ENCODE measurements around the gene LMBR1.

Gene LMBR1

GRCh38 chr7:156840134-156840533, 52.8 kb downstream of the LMBR1 start:
- ChIA-PET CTCF (no interaction called here), POLR2A (no interaction called here)
- no peak for TF ChIP-seq CTCF (IDR thresholded peaks at IDR 0.05; ENCODE audit: insufficient read depth, low read length, missing control alignments)
- H3K4me3 ChIP-seq (ENCODE audit: low read depth, low read length) = no peak overlapping the region
- DNase-seq (ENCODE audit: low read depth, low spot score) = no peak

GRCh38 chr7:156836443-156836842, 56.5 kb downstream of the LMBR1 start:
- ChIA-PET CTCF (no interaction called here), POLR2A (no interaction called here)
- no peak for TF ChIP-seq CTCF (IDR thresholded peaks at IDR 0.05; ENCODE audit: insufficient read depth, low read length, missing control alignments)
- no peak for DNase-seq (ENCODE audit: low read depth, low spot score)
- no peak overlapping the region for H3K4me3 ChIP-seq (ENCODE audit: low read depth, low read length)

- H3K4me3 ChIP-seq (ENCODE audit: low read depth, low read length) = no peak overlapping the region
- TF ChIP-seq CTCF (IDR thresholded peaks at IDR 0.05; ENCODE audit: insufficient read depth, low read length, missing control alignments) = no peak
- POLR2A ChIA-PET = no interaction called here
- CTCF ChIA-PET = no interaction called here
- no peak for DNase-seq (ENCODE audit: low read depth, low spot score)
These were observed 58.5 kb downstream of the LMBR1 start for GRCh38 chr7:156834462-156834861.

- no peak for DNase-seq (ENCODE audit: low read depth, low spot score)
- TF ChIP-seq CTCF (IDR thresholded peaks at IDR 0.05; ENCODE audit: insufficient read depth, low read length, missing control alignments) = no peak
- no peak overlapping the region for H3K4me3 ChIP-seq (ENCODE audit: low read depth, low read length)
- CTCF ChIA-PET = no interaction called here
- POLR2A ChIA-PET = no interaction called here
These were observed 59.7 kb downstream of the LMBR1 start for GRCh38 chr7:156833312-156833711.

GRCh38 chr7:156832195-156832877, 60.6 kb downstream of the LMBR1 start:
- no peak overlapping the region for H3K4me3 ChIP-seq (ENCODE audit: low read depth, low read length)
- TF ChIP-seq CTCF (IDR thresholded peaks at IDR 0.05; ENCODE audit: insufficient read depth, low read length, missing control alignments) = no peak
- POLR2A ChIA-PET = no interaction called here
- DNase-seq (ENCODE audit: low read depth, low spot score) = no peak
- CTCF ChIA-PET = interaction anchor here (1.2 to 1.6 kb wide), 3 partner anchors 9 to 1035 kb away, joined by 3 read pairs; no protein-coding TSS in a partner anchor

- no peak overlapping the region for H3K4me3 ChIP-seq (ENCODE audit: low read depth, low read length)
- no peak for DNase-seq (ENCODE audit: low read depth, low spot score)
- ChIA-PET CTCF (interaction anchor here (0.8 to 8.3 kb wide), 3 partner anchors 14 to 1033 kb away, joined by 3 to 73 read pairs (median 14); no protein-coding TSS in a partner anchor), POLR2A (no interaction called here)
- TF ChIP-seq CTCF (IDR thresholded peaks at IDR 0.05; ENCODE audit: insufficient read depth, low read length, missing control alignments) = no peak
These were observed 63.2 kb downstream of the LMBR1 start for GRCh38 chr7:156829669-156830336.

All from AG04449 (cell line).